HG03103 (cell line): Measurements from ENCODE around the gene CA4.
"Not testable (repeated sequence)": the region's sequence is repeated elsewhere in the genome, so short reads cannot be mapped to it uniquely, and the experiment has no call there.

Source experiments
- ATAC-seq: cut with Tn5 transposase; IDR thresholded peaks from one replicate; pipeline ENCODE4 v1.9.1; 2021; ENCODE audit warnings: low read depth; ENCODE audit not compliant: unreplicated experiment

CA4 gene

GRCh38 chr17:60170835-60171752 lies 21.3 kb downstream of the CA4 start:
- no peak for ATAC-seq

- no peak for ATAC-seq
Observed at GRCh38 chr17:60171753-60172079, 21.9 kb downstream of the CA4 start.

- no peak for ATAC-seq
Observed at GRCh38 chr17:60173304-60173819, 23.6 kb downstream of the CA4 start.

- ATAC-seq: no peak
Observed at GRCh38 chr17:60174035-60174434, 24.3 kb downstream of the CA4 start.

- ATAC-seq: not testable (repeated sequence)
Observed at GRCh38 chr17:60174767-60175166, 25.0 kb downstream of the CA4 start.

- ATAC-seq: not testable (repeated sequence)
Observed at GRCh38 chr17:60176763-60177162, 27.0 kb downstream of the CA4 start.

- not testable (repeated sequence) for ATAC-seq
Observed at GRCh38 chr17:60178180-60178579, 28.4 kb downstream of the CA4 start.

GRCh38 chr17:60180380-60180779 lies 30.6 kb downstream of the CA4 start:
- not testable (repeated sequence) for ATAC-seq

GRCh38 chr17:60186372-60186771 lies 36.6 kb downstream of the CA4 start:
- ATAC-seq: not testable (repeated sequence)

- ATAC-seq: not testable (repeated sequence)
Observed at GRCh38 chr17:60186846-60187745, 37.3 kb downstream of the CA4 start.

GRCh38 chr17:60188759-60189158 lies 39.0 kb downstream of the CA4 start:
- ATAC-seq: no peak

GRCh38 chr17:60190032-60190431 lies 40.3 kb downstream of the CA4 start:
- ATAC-seq: not testable (repeated sequence)

GRCh38 chr17:60193032-60193431 lies 43.3 kb downstream of the CA4 start:
- not testable (repeated sequence) for ATAC-seq

GRCh38 chr17:60193482-60193881 lies 43.7 kb downstream of the CA4 start:
- no peak for ATAC-seq

- ATAC-seq: not testable (repeated sequence)
Observed at GRCh38 chr17:60194141-60194540, 44.4 kb downstream of the CA4 start.

GRCh38 chr17:60198630-60199029 lies 48.9 kb downstream of the CA4 start:
- ATAC-seq: not testable (repeated sequence)

GRCh38 chr17:60205782-60206181 lies 56.0 kb downstream of the CA4 start:
- ATAC-seq: not testable (repeated sequence)

GRCh38 chr17:60208302-60208701 lies 58.5 kb downstream of the CA4 start:
- ATAC-seq: not testable (repeated sequence)
